ENCODE results near the gene OLFML2B.
"Not testable (repeated sequence)": the region's sequence is repeated elsewhere in the genome, so short reads cannot be mapped to it uniquely, and the experiment has no call there.

OLFML2B gene

GRCh38 chr1:162023547-162024501 lies at the start of gene OLFML2B:
Gene OLFML2B, minus strand, starts transcription at chr1:162023869. Its CDS starts 439 bp downstream, at chr1:162023430.
- DNase-seq (ENCODE audit: insufficient read length, low spot score) (peak; percentile 31), FAIRE-seq (no peak)

GRCh38 chr1:162072740-162073139 lies 49.1 kb upstream of the OLFML2B start:
- DNase-seq (ENCODE audit: insufficient read length, low spot score) (no peak), FAIRE-seq (no peak)

GRCh38 chr1:162070825-162071224 lies 47.2 kb upstream of the OLFML2B start:
- no peak for DNase-seq (ENCODE audit: insufficient read length, low spot score)
- no peak for FAIRE-seq

- no peak for FAIRE-seq
- DNase-seq (ENCODE audit: insufficient read length, low spot score), result no peak
Measured at GRCh38 chr1:162070094-162070748, 46.6 kb upstream of the OLFML2B start.

- DNase-seq (ENCODE audit: insufficient read length, low spot score), result peak; percentile 90
- FAIRE-seq, result no peak
Measured at GRCh38 chr1:162069334-162070093, 45.8 kb upstream of the OLFML2B start, which contains the start of gene NOS1AP. Gene NOS1AP, plus strand, starts transcription at chr1:162069691. Its CDS starts 487 bp downstream, at chr1:162070178.

- FAIRE-seq, result no peak
- no peak for DNase-seq (ENCODE audit: insufficient read length, low spot score)
Measured at GRCh38 chr1:162068301-162068700, 44.6 kb upstream of the OLFML2B start.

GRCh38 chr1:162067466-162067865 lies 43.8 kb upstream of the OLFML2B start:
- DNase-seq (ENCODE audit: insufficient read length, low spot score) (no peak), FAIRE-seq (no peak)

- not testable (repeated sequence) for FAIRE-seq; DNase-seq (ENCODE audit: insufficient read length, low spot score)
Measured at GRCh38 chr1:162066836-162067235, 43.2 kb upstream of the OLFML2B start.

GRCh38 chr1:162065016-162065415 lies 41.3 kb upstream of the OLFML2B start:
- no peak for FAIRE-seq
- no peak for DNase-seq (ENCODE audit: insufficient read length, low spot score)

- DNase-seq (ENCODE audit: insufficient read length, low spot score), result no peak
Measured at GRCh38 chr1:162062542-162063015, 38.9 kb upstream of the OLFML2B start.

GRCh38 chr1:162060314-162060713 lies 36.6 kb upstream of the OLFML2B start:
- no peak for DNase-seq (ENCODE audit: insufficient read length, low spot score)
- FAIRE-seq, result no peak

More at GRCh38 chr1:162062542-162063015, 38.9 kb upstream of the OLFML2B start:
- FAIRE-seq, result no peak

- FAIRE-seq, result no peak
- no peak for DNase-seq (ENCODE audit: insufficient read length, low spot score)
Measured at GRCh38 chr1:162059721-162060120, 36.1 kb upstream of the OLFML2B start.

- FAIRE-seq, result no peak
- no peak for DNase-seq (ENCODE audit: insufficient read length, low spot score)
Measured at GRCh38 chr1:162056579-162056978, 32.9 kb upstream of the OLFML2B start.

- FAIRE-seq (no peak), DNase-seq (ENCODE audit: insufficient read length, low spot score) (peak; percentile 34)
Measured at GRCh38 chr1:162056043-162056442, 32.4 kb upstream of the OLFML2B start.

GRCh38 chr1:162055062-162055461 lies 31.4 kb upstream of the OLFML2B start:
- DNase-seq (ENCODE audit: insufficient read length, low spot score) (no peak), FAIRE-seq (no peak)

GRCh38 chr1:162053949-162054348 lies 30.3 kb upstream of the OLFML2B start:
- not testable (repeated sequence) for DNase-seq (ENCODE audit: insufficient read length, low spot score); FAIRE-seq

GRCh38 chr1:162046921-162047320 lies 23.3 kb upstream of the OLFML2B start:
- FAIRE-seq (no peak), DNase-seq (ENCODE audit: insufficient read length, low spot score) (no peak)

- FAIRE-seq (no peak), DNase-seq (ENCODE audit: insufficient read length, low spot score) (no peak)
Measured at GRCh38 chr1:162042361-162042760, 18.7 kb upstream of the OLFML2B start.

- FAIRE-seq, result no peak
- DNase-seq (ENCODE audit: insufficient read length, low spot score), result no peak
Measured at GRCh38 chr1:162040657-162041056, 17.0 kb upstream of the OLFML2B start.

GRCh38 chr1:162040001-162040400 lies 16.3 kb upstream of the OLFML2B start:
- no peak for FAIRE-seq

GRCh38 chr1:162038624-162039023 lies 15.0 kb upstream of the OLFML2B start:
- DNase-seq (ENCODE audit: insufficient read length, low spot score), result no peak

More at GRCh38 chr1:162040001-162040400, 16.3 kb upstream of the OLFML2B start:
- no peak for DNase-seq (ENCODE audit: insufficient read length, low spot score)

More at GRCh38 chr1:162038624-162039023, 15.0 kb upstream of the OLFML2B start:
- no peak for FAIRE-seq
